ENCODE measurements around the gene SSX2IP.

The SSX2IP gene

DNA sequence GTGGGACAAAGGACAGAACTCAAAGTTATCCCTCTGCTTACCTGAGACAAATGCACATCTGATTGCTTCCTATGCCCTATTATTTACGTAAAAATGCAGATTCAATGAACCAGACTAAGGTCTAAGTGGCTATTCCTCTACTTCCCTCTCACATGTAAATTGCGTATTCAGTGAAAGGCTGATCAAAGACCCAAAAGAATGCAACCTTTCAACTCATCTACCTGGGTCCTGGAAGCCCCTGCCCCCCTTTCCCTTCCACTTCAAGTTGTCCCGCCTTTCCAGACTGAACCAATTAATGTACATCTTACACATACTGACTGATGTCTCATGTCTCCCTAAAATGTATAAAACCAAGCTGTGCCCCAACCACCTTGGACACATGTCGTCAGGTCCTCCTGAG, 14.6 kb downstream of the SSX2IP start:
- TF ChIP-seq GATA3 (IDR thresholded peaks at IDR 0.05; ENCODE audit: low read depth, low read length) (no peak), GATA2 (IDR thresholded peaks at IDR 0.05; ENCODE audit: low read depth, low read length) (no peak)

DNA sequence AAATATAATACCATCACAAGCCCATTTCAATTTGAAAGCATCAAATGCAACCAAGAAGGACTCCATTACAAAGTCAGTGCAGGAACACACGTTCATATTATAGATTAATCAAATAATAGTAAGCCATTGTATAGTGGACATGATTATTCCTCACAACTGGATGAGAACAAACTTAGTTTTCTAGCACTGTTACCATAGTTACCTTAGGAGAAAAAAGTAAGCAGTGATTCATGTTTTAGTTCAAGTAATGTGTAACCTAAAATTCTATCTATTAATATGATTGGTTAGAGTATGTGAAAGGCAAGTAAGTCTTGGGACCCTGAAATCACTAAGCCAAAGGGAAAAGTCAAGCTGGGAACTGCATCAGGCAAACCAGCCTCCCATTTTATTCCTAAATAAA, 15.2 kb downstream of the SSX2IP start:
- TF ChIP-seq GATA2 (IDR thresholded peaks at IDR 0.05; ENCODE audit: low read depth, low read length) (no peak), GATA3 (IDR thresholded peaks at IDR 0.05; ENCODE audit: low read depth, low read length) (no peak)

DNA sequence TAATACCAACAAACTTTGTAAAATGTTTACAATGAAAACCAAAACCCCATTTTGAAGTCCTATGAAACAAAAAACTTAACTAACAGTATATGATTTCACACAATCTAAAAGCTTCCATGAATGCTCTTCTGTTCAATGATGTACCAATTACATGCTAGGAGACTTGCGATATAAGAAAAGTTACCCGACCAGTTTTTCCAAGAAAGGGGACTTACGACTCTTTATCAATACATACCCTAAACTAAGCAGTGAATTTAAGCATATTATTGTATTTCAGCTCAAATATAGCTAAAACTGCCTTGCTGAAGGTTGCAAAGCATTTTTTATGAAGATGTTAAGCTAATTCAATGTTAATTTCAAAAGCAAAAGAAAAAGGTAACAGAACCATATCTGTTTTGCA, 15.6 kb downstream of the SSX2IP start:
- no peak for TF ChIP-seq GATA2 (IDR thresholded peaks at IDR 0.05; ENCODE audit: low read depth, low read length)

DNA sequence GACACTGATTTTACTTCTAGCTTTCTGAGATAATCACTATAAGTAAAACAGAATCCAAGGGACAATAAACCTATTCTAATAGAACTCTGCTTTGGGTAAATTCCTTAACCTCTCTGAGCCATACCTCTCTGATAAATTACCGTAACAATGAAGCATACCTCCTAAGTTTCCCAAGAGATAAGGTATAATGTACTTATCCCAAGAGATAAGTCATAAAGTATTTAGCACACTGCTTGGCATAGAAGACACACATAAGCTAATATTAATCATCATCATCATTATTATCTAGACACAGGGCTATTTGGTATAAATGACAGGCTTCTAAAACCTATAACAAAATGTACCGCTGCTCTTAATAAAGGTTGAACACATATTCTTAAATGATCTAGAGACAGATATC, 16.2 kb downstream of the SSX2IP start:
- TF ChIP-seq GATA3 (IDR thresholded peaks at IDR 0.05; ENCODE audit: low read depth, low read length) (no peak), GATA2 (IDR thresholded peaks at IDR 0.05; ENCODE audit: low read depth, low read length) (no peak)

DNA sequence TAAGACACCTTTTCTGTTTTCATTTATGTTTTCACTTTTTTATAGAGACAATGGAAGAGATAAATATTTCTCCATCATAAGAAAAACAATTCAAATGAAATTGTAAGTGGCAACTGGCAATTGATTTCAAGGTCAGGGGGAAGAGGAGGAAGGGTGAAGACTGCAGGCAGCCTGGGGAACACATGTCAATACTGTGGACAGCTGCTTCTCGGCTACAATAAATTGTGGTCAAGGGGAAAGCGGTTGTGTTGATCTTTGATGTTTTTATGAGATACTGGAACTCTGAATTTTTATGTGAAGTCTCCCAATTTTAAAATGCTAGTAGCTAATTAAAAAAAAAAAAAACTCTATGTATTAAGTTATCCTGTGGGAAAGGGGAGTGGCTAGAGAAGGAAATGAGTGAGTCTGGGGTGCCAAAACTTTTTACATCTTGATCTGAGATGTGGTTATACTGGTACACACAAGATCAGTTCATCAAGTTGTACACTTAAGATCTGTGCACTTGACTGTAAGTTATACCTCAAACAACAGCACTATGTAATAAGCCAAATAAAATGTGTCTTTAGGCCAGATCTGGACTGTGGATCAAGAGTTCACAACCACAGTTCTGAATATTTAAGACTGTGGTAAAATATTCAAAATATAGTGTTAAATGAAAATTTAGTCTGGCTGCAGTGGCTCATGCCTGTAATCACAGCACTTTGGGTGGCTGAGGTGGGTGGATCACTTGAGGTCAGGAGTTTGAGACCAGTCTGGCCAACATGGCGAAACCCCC, 18.0 kb downstream of the SSX2IP start:
- TF ChIP-seq GATA2 (IDR thresholded peaks at IDR 0.05; ENCODE audit: low read depth, low read length) (no peak), GATA3 (IDR thresholded peaks at IDR 0.05; ENCODE audit: low read depth, low read length) (no peak)

DNA sequence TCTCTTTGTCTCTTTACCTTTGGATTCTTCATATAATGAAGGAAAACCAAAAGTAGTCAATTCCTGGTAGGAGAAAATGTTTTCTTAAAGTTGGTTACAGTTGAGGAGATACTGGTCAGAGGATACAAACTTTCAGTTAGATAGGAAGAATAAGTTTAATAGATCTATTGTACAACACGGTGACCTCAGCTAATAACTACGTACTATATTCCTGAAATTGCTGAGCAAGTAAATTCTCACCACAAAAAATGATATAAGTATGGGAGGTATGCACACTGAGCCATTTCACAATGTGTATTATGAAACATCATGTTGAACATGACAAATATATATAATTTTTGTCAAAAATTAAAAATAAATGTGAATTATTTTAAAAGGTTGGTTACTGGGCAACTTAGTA, 20.4 kb downstream of the SSX2IP start:
- TF ChIP-seq GATA3 (IDR thresholded peaks at IDR 0.05; ENCODE audit: low read depth, low read length) (no peak), GATA2 (IDR thresholded peaks at IDR 0.05; ENCODE audit: low read depth, low read length) (no peak)

DNA sequence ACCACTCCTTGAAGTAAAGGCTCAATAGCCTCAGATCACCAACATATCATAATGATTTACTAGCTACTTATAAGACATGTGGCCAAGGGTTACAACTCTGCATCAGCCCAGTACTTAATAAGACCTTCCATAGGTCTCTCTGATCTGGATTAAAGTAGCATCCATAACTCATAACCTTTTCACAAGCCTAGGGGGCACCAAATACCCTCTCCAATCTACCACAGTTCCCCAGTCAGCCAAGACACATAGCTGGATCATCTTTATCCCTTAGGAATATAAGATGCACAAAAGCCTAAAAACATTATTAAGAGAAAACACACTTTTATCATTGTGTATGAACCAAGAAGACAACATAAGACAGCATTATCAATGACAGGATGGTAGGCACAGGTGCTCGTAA, 22.1 kb downstream of the SSX2IP start:
- TF ChIP-seq GATA2 (IDR thresholded peaks at IDR 0.05; ENCODE audit: low read depth, low read length), result no peak
- no peak for TF ChIP-seq GATA3 (IDR thresholded peaks at IDR 0.05; ENCODE audit: low read depth, low read length)

DNA sequence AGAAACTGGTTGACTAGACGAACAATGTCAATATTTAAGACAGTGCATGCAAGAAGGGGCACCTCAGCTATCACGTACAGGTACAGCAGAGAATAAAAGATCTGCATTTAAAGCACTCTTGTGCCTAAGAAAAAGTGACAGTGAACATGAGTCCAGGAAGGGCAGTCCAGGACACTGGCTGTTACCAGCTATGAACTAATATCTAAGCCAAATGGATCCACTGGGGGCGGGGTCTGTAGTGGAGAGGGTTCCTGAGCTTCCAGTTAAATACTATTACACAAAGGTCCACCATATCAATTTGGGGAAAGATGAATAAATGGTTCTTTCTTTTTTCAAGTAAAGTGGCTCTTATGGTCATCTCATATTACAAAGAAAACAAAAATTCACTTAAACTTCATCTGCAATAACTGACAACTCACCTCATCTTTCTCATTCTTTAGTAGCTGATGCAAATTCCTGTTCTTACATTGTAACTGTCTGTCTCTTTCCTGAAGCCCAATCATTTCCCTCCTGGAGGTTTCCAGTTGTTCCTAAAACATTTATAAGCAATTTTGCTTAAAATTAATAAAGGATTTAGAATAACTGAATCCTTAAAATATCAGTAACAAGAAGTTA, 24.5 kb downstream of the SSX2IP start:
- TF ChIP-seq GATA3 (IDR thresholded peaks at IDR 0.05; ENCODE audit: low read depth, low read length) (no peak), GATA2 (IDR thresholded peaks at IDR 0.05; ENCODE audit: low read depth, low read length) (no peak)

DNA sequence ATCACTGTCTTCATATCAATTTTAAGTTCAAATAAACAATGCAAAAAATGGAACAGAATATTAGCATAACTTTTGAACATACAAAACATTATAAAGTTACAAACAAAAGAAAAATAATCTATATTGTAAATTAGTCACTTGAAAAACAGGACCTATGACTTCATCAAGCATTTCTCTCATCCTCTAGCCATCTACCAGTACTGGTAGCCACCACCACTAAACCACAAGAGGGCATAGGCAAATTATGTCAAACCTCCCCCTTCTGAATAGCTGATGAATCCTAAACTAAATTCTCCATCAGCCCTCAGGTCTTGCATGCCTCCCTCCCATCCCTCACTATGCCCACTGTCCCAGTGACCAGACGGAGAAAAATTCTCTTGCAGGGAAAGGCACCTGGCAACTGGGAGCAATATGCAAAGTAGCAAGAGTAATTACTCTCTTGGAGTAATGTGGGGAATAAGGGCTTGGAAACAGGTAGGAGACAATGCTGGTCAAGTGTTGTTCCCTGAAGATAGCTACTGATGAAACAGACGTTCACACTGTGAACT, 37.1 kb downstream of the SSX2IP start:
- no peak for TF ChIP-seq GATA2 (IDR thresholded peaks at IDR 0.05; ENCODE audit: low read depth, low read length)
- TF ChIP-seq GATA3 (IDR thresholded peaks at IDR 0.05; ENCODE audit: low read depth, low read length), result no peak

DNA sequence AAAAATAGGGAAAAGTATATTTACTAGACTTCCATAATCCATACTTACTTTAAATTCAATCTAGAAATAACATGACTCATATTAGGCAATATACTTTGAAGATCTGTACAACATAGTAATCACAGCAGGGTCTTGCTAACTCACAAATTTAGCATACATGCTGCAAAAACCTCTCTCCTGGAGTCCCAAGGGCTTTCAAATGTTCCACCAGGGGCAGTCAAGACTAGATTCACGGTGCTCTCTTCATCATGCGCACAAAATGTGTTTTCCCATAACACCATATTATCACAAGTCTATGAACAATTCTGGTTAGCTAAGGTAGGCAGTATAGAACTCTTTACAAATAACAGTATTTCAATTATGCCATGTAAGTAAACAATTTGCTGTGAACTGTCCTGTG, 45.8 kb downstream of the SSX2IP start:
- TF ChIP-seq GATA3 (IDR thresholded peaks at IDR 0.05; ENCODE audit: low read depth, low read length) (no peak), GATA2 (IDR thresholded peaks at IDR 0.05; ENCODE audit: low read depth, low read length) (no peak)

DNA sequence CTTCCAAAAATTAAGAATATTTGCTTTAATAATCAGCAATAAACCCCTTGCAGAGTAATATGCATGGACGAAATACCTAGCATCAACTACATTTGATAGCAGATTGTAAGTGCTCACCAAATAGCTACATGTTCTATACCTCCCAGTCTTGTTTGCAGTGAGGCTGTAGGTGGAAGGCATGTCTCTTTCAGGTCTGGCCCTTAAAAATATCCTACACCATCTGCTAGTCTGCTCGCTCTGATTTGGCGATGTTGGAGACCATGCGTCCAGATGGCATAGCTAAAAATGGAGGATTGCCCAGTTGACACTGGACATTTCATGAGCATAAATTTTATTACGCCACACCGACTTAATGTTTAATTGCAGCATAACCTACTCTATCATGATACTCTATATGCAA, 47.1 kb downstream of the SSX2IP start:
- TF ChIP-seq GATA2 (IDR thresholded peaks at IDR 0.05; ENCODE audit: low read depth, low read length) (no peak), GATA3 (IDR thresholded peaks at IDR 0.05; ENCODE audit: low read depth, low read length) (no peak)

DNA sequence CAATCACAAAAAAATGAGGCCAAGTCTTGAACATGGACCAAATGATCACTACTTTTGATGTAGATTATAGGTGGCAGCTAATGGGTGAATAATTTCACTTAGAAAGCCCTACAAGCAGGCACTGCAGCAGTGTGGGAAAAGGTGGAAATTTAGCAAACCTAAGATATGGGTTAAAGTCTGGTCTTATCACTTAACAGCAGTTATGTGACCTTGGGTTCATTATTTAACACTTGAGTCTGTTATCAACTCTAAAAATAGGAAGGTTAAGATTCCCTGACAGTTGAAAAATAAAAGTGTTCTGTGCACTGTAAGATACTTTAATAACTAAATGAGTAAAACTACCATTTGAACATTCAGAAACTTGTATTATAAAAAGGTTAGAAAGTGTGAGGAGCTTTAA, 47.5 kb downstream of the SSX2IP start:
- TF ChIP-seq GATA3 (IDR thresholded peaks at IDR 0.05; ENCODE audit: low read depth, low read length) (no peak), GATA2 (IDR thresholded peaks at IDR 0.05; ENCODE audit: low read depth, low read length) (no peak)

DNA sequence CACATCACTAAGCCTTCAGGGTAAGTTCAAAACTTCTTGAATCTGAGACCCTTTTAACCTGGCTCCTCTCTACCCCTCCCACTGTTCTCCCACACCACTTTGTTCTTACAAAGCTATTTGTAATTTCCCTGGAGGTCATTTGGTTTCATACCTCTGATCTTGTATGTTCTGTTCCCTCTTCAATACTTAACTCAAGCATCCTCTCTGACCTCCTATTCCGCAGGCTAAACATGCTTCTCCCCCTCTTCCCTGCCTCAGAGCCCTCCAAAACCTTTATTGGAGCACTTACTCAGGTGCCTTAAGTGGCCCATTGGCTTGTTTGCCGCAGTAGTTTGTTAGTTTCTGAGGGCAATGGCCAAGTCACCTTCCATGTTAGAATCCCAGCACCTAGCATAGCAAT, 54.8 kb downstream of the SSX2IP start:
- TF ChIP-seq GATA3 (IDR thresholded peaks at IDR 0.05; ENCODE audit: low read depth, low read length), result no peak
- no peak for TF ChIP-seq GATA2 (IDR thresholded peaks at IDR 0.05; ENCODE audit: low read depth, low read length)

DNA sequence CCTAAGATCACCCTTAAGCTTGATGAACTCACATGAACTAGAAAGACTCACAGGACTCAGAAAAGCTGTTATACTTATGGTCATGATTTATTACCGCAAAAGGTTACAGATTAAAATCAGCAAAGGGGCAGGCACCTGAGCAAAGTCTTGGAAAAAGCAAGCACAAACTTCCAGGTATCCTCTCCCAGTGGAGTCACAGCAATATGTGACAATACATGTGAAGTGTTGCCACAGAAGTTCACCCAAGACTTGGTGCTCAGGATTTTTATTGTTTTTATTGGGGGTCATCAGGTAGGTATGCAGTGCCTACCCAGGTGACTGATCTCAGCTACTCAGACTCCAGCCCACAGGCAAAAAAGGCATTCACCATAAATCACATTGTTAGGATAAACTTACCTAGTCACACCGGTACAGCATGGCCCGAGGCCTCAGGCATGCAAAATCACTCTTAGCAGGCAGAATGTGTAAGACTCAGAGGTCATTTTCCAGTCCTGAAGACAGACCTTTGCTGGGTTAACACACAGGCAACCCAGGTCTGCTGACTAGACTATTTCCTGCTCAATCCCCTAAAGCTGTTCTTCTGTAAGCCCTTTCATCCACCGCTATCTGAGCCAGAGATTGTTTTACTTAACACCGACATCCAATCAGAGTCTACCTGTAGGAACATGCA, 55.6 kb downstream of the SSX2IP start:
- TF ChIP-seq GATA3 (IDR thresholded peaks at IDR 0.05; ENCODE audit: low read depth, low read length) (no peak), GATA2 (IDR thresholded peaks at IDR 0.05; ENCODE audit: low read depth, low read length) (no peak)

Data from SH-SY5Y (cell line).